Natural killer cell treated with Interleukin-12 subunit alpha and Interleukin-12 subunit beta and Interleukin-15 and Interleukin-18, amount 100 ng/mL, for 72 hours (primary cell): ENCODE results near the gene ST3GAL3. TPM values are rescaled to one million over a fixed set of nuclear protein-coding genes. Genes with fewer than 3 reads are reported as not detected.
A peak's percentile ranks its signal among the peaks of the same experiment; 100 is the strongest.

Experiments used
- ATAC-seq, 2 donors: fragments of 150-1000 bp; cut with Tn5 transposase in 1 of 2; sonication (Bioruptor Pico), chemical (Tn5 transposase) in 1 of 2; 2 replicates each; pipeline ENCODE4 v1.10.0; 2021
- DNase-seq: peaks from one replicate; pipeline ENCODE4 v3.0.0; 2022; ENCODE audit warnings: low spot score
- H3K27ac Mint-ChIP-seq, 2 donors: 1 replicate in 1 of 2; 2 replicates in 1 of 2; pipeline ENCODE4 v1.8.0; 2022; ENCODE audit warnings: mixed read lengths in 2 of 2, mild to moderate bottlenecking in 1 of 2, moderate library complexity in 1 of 2
- H3K27me3 Mint-ChIP-seq, 2 donors: 1 replicate in 1 of 2; 2 replicates in 1 of 2; pipeline ENCODE4 v1.8.0; 2022; ENCODE audit warnings: mixed read lengths in 2 of 2
- H3K36me3 Mint-ChIP-seq: one replicate; pipeline ENCODE4 v1.8.0; 2022; ENCODE audit warnings: mixed read lengths
- H3K4me1 Mint-ChIP-seq, 2 donors: 1 replicate in 1 of 2; 2 replicates in 1 of 2; pipeline ENCODE4 v1.8.0; 2022; ENCODE audit warnings: low read depth in 2 of 2, mixed read lengths in 2 of 2, mild to moderate bottlenecking in 1 of 2
- H3K4me3 Mint-ChIP-seq: one replicate; pipeline ENCODE4 v1.8.0; 2022; ENCODE audit warnings: mixed read lengths
- H3K9me3 Mint-ChIP-seq: 2 replicates; pipeline ENCODE4 v1.8.0; 2022; ENCODE audit warnings: mixed read lengths
- total RNA-seq, 2 donors: library from RNA; stranded (reverse); gene quantifications; one replicate each; pipeline ENCODE4 v1.2.3, GENCODE V29; 2022

ST3GAL3 gene
- total RNA-seq, 2 donors from 2014 or later = 20.7 to 49.4 TPM

DNA sequence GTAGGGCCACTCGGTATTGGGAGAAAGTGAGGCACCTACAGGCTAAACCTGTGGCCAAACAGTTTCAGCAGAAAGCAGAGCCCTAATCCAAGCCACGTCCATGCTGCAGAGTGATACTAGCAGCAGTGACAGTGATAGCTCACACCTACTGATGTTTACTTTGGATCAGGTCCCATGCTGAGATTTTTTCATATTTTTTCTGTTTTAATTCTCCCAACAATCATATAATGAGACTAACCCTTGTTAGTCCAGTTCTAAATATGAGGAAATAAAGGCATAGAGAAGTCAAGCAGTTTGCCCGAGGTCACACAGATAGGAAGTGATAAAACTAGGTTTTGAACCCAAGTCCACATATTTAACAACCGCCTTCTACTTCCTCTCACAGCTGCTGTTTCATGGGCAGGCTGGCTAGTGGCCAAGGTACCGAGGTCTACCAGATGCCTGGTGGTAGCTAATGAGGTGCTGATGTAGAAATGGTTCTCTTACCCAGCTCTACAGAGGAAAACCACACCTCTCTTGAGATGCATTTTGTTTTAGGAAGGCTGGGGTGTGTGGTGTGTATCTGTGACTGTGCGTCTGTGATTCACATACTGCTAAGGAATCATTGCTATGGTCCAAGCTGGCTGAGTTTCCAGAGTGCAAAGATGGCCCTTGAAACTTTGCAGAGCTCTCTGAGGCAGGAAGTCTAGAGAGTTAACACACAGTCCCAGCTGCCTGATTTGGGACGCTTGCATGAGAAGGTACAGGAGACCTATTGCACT lies 146.0 kb downstream of the ST3GAL3 start:
- no peak for DNase-seq
- H3K36me3 Mint-ChIP-seq = no peaks in the 10 kb centered on the region
- peak; percentile 80 to 86 for ATAC-seq
- H3K27ac Mint-ChIP-seq = peak overlapping the region; percentile 7 to 16
- peak overlapping the region; percentile 41 for H3K4me3 Mint-ChIP-seq
- peaks cover 35 to 36% of the 10 kb centered on the region in 2 donors for H3K4me1 Mint-ChIP-seq
- H3K9me3 Mint-ChIP-seq = no peaks in the 10 kb centered on the region
- H3K27me3 Mint-ChIP-seq = no peaks in the 10 kb centered on the region

DNA sequence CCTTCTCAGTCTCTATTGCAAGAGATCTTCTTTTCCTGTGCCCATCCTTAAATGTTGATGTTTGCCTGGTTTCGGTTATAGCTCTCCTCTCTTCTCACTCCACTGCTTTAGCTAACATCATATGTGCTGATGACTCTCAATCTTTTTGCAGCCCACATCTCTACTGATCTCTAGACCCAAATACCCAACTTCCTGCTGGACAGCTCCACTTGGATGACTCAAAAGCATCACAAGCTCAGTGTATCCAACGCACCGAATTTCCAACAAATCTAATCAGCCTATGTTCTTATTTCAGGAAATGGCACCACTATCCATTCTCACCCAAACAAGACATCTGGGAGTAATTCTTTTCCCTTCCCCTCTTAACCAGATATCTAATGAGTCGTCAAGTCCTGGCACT lies 147.1 kb downstream of the ST3GAL3 start:
- ATAC-seq (no peak), DNase-seq (no peak)
- no peaks in the 10 kb centered on the region for H3K27me3 Mint-ChIP-seq
- peak overlapping the region; percentile 0 to 7 for H3K27ac Mint-ChIP-seq
- H3K36me3 Mint-ChIP-seq = no peaks in the 10 kb centered on the region
- H3K9me3 Mint-ChIP-seq = no peaks in the 10 kb centered on the region
- H3K4me1 Mint-ChIP-seq = peaks cover 35 to 36% of the 10 kb centered on the region in 2 donors
- H3K4me3 Mint-ChIP-seq = peak overlapping the region; percentile 49

DNA sequence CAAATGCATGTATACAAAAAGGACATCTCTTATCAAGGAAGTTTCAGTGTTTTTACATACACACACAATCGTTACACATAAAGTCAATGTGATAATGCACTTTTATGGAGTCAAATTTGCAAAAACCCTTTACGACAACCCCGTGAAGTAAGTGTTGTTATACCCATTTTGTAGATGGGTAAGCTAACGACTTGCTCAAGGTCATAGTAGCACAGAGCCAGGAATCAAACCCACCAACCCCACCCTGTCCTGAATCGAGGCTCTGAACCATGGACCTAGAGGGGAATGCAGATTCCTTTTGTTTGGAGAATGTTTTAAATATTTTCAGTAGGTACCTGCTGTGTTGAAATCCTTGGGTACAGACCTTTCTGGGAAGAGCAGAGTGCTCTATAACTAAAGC lies 148.9 kb downstream of the ST3GAL3 start:
- H3K36me3 Mint-ChIP-seq = no peaks in the 10 kb centered on the region
- ATAC-seq (no peak), DNase-seq (no peak)
- no peaks in the 10 kb centered on the region for H3K27me3 Mint-ChIP-seq
- H3K27ac Mint-ChIP-seq = no peak overlapping the region
- no peaks in the 10 kb centered on the region for H3K9me3 Mint-ChIP-seq
- no peak overlapping the region for H3K4me3 Mint-ChIP-seq
- H3K4me1 Mint-ChIP-seq = peaks cover 31 to 32% of the 10 kb centered on the region in 2 donors

DNA sequence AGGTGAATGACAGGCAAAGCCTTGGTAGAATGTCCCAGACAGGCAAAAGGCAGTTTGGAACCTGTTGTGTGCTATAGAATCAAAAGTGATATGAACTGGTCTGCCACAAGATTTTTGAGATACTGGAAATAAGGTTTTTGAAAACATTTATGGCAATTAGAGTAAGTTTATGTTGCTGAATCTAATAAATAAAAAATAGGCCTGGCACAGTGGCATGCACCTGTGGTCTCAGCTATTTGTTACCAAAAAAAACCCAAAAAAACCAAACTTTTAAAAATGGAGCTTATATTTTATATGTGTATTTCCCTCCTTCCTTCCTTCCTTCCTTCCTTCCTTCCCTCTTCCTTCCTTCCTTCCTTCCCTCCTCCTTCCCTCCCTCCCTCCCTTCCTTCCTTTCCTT lies 149.8 kb downstream of the ST3GAL3 start:
- H3K27me3 Mint-ChIP-seq = no peaks in the 10 kb centered on the region
- peaks cover 27 to 28% of the 10 kb centered on the region in 2 donors for H3K4me1 Mint-ChIP-seq
- no peaks in the 10 kb centered on the region for H3K9me3 Mint-ChIP-seq
- H3K27ac Mint-ChIP-seq = no peak overlapping the region
- ATAC-seq (no peak), DNase-seq (no peak)
- H3K36me3 Mint-ChIP-seq = no peaks in the 10 kb centered on the region
- H3K4me3 Mint-ChIP-seq = no peak overlapping the region

DNA sequence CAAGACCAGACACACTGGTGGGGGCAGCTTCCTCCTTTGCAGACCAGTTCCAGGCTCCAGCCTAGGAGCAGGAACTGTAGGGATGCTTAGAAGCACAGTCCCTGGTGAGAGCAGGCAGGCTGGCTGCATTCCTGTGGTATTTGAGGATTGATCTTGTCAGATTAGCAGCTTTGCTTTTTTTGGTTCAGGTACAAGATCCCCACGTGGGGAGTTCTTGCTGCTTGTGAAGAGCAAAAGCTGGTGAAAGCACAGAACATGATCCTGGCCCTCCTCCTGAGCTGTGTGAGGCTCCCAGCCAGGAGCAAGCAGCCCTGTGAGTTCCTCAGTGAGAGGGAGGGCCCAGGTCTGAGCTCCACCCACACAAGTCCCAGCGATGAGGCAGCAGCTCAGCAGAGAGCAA lies 151.0 kb downstream of the ST3GAL3 start:
- Mint-ChIP-seq H3K4me1 (peaks cover 18 to 20% of the 10 kb centered on the region in 2 donors), H3K27me3 (no peaks in the 10 kb centered on the region), H3K36me3 (no peaks in the 10 kb centered on the region), H3K27ac (no peak overlapping the region), H3K4me3 (no peak overlapping the region), H3K9me3 (no peaks in the 10 kb centered on the region)
- DNase-seq = no peak
- no peak for ATAC-seq

DNA sequence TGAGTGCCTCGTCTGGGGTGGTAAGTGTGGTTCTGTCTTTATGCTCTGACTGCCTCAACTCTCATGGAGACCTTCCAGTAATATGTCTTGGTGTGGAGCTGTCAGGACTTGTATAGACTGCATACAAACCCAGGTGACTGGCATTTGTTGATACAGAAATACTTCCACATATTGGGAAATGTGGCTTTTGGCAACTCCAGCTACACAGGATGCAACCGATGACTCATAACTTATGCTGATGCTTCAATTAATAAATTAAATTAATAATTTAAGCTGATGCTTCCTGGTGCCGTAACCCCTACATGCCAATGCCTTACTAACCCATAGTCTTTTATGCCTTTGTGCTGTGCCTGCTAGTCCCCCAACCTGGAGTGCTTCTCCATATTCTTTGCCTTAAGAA lies 154.0 kb downstream of the ST3GAL3 start:
- Mint-ChIP-seq H3K27me3 (no peaks in the 10 kb centered on the region), H3K36me3 (no peaks in the 10 kb centered on the region), H3K4me3 (no peak overlapping the region), H3K4me1 (peaks cover 19 to 24% of the 10 kb centered on the region in 2 donors), H3K27ac (no peak overlapping the region), H3K9me3 (no peaks in the 10 kb centered on the region)
- no peak for DNase-seq
- no peak for ATAC-seq

DNA sequence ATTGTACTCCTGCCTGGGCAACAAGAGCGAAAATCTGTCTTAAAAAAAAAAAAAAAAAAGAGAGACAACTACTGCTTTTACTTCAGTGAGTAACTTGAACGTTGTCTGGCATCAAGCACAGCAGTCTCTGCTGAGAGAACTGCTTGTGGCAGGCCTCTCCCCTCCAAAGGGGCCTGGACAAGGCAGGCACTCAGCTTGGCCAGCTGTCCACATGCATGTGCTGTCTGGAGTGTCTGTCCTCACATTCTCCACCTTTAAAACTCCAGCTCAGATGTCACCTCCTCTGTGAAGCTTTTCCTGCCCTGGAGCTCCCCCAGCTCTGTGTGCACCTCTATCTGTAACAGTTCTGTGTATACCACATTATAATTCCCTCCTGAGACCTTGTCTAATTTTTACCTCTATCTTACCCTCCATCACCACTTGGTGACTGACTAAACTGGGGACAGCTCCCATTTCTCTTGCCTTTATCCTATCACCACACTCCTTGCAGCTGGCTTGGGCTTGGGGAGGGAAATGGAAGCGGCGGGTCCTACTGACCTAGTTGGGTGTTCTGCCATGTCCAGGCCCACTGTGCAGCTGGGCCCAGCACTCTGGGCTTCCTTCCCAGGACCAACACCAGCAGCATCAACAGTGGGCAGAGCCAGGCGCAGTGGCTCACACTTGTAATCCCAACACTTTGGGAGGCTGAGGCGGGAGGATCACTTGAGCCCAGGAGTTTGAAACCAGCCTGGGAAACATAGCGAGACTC lies 154.8 kb downstream of the ST3GAL3 start:
- Mint-ChIP-seq H3K27me3 (no peaks in the 10 kb centered on the region), H3K9me3 (no peaks in the 10 kb centered on the region), H3K4me1 (peaks cover 21 to 30% of the 10 kb centered on the region in 2 donors), H3K36me3 (no peaks in the 10 kb centered on the region), H3K27ac (no peak overlapping the region), H3K4me3 (no peak overlapping the region)
- DNase-seq (no peak), ATAC-seq (no peak)

DNA sequence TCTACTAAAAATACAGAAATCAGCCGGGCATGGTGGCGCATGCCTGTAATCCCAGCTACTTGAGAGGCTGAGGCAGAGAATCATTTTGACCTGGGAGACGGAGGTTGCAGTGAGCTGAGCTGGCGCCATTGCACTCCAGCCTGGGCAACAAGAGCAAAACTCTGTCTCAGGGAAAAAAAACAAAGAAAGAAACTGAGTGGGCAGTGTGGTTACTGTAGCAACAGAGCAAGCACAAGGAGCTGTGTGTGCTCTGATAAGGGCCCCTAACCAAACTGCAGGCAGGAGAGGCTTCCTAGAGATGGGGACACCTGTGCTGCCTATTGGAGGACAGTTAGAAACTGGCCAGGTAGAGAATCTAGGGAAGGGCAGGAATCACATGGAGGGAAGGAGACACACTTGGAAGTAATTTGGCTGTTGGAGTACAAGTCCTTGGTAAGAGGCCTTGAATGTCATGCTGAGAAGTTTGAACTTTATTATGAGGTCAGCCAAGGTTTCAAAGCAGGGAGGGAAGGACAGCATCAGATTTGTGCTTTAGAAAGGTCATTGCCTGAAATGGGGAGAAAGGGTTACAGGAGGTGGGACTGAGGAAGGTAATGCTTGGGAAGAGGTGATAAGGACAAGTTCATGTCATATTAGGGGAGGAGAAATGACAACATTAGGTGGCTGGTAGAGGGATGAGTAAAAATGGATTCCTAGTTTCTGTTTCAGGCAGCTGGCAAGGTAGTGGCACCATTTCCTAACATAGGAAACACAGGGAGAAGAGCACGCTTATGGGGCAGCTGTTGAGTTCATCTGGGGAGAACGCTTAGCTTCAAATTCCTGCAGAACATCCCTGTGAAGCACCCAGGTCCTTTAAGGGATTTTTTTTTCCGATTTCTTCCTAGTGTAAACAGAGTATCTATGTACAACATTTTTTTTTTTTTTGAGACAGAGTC lies 157.0 kb downstream of the ST3GAL3 start:
- Mint-ChIP-seq H3K4me3 (peak overlapping the region; percentile 70), H3K9me3 (no peaks in the 10 kb centered on the region), H3K27me3 (no peaks in the 10 kb centered on the region), H3K27ac (peak overlapping the region; percentile 62 to 90), H3K4me1 (peaks cover 28 to 36% of the 10 kb centered on the region in 2 donors), H3K36me3 (no peaks in the 10 kb centered on the region)
- DNase-seq = no peak
- ATAC-seq = no peak

DNA sequence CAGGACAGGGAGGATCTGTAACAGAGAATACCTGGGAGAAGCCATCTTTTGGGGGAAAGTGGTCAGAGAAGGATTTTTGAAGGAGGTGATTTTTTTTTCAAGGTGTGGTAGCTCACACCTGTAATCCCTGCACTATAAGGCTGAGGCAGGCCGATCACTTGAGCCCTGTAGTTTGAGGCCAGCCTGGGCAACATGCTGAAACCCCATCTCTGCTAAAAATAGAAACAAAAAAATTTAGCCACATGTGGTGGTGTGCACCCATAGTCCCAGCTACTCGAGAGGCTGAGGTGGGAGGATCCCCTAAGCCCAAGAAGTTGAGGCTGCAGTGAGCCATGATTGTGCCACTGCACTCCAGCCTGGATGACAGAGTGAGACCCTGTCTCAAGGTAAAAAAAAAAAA lies 158.9 kb downstream of the ST3GAL3 start:
- Mint-ChIP-seq H3K27me3 (no peaks in the 10 kb centered on the region), H3K36me3 (no peaks in the 10 kb centered on the region), H3K4me1 (peaks cover 28 to 46% of the 10 kb centered on the region in 2 donors), H3K9me3 (no peaks in the 10 kb centered on the region), H3K4me3 (peak overlapping the region; percentile 70), H3K27ac (peak overlapping the region; percentile 62 to 90)
- ATAC-seq = no peak
- DNase-seq = no peak

DNA sequence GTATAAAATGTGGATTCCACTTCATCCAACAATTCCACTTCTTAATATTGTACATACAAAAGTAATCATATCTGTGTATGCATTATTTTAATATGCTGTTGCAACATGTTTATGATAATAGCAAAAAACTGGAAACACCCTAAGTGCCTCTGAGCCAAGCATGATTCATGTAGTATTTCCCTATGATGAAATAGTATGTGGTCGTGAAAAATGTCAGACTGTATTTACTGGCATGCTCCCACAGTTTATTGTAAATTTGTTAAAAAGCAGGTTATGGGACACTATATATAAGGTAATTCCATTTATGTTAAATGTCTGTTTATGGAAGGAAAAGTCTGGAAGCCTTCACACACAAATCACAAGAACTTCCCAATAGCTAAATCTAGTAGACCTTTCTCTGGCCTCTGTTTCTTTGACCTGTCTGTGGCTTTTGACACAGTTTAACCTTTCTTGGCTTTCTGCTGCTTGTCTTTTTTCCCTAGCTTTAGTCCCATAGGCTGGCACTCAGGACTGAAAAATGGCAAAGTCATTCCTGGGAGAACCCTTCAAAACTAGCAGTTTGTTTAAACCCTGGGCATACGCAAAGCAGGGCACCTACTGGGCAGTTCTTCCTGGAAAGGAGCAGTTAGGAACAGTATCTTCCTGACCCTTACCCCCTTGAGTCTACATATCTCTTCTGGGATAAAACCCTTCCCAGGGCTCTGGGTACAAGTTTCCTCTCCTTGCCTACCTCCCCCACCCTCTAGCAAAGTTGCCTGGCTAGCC lies 160.8 kb downstream of the ST3GAL3 start:
- peak overlapping the region; percentile 62 to 90 for H3K27ac Mint-ChIP-seq
- no peaks in the 10 kb centered on the region for H3K9me3 Mint-ChIP-seq
- H3K27me3 Mint-ChIP-seq = no peaks in the 10 kb centered on the region
- H3K4me3 Mint-ChIP-seq = peak overlapping the region; percentile 11
- H3K36me3 Mint-ChIP-seq = no peaks in the 10 kb centered on the region
- no peak for DNase-seq
- peak; percentile 36 to 76 for ATAC-seq
- H3K4me1 Mint-ChIP-seq = peaks cover 28 to 47% of the 10 kb centered on the region in 2 donors

DNA sequence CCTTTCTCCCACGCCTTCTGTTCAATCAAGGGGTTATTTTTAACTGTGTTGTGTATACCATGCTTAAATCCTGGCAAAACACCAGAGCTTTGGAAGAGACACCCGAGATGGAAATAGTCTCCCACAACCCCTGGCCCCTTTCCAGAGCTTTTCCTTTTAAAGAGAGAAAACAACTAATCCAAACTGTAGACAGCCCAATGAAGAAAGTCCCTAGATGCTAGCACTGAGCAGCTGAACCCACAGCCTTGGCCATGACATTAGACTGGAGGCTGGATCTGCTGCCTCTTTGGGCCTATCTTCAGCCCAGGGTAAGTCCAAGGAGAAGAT lies 161.4 kb downstream of the ST3GAL3 start:
- peak overlapping the region; percentile 11 for H3K4me3 Mint-ChIP-seq
- H3K27me3 Mint-ChIP-seq = no peaks in the 10 kb centered on the region
- H3K4me1 Mint-ChIP-seq = peaks cover 28 to 43% of the 10 kb centered on the region in 2 donors
- H3K27ac Mint-ChIP-seq = peak overlapping the region; percentile 62 to 90
- no peak for DNase-seq
- no peak for ATAC-seq
- no peaks in the 10 kb centered on the region for H3K9me3 Mint-ChIP-seq
- no peaks in the 10 kb centered on the region for H3K36me3 Mint-ChIP-seq

DNA sequence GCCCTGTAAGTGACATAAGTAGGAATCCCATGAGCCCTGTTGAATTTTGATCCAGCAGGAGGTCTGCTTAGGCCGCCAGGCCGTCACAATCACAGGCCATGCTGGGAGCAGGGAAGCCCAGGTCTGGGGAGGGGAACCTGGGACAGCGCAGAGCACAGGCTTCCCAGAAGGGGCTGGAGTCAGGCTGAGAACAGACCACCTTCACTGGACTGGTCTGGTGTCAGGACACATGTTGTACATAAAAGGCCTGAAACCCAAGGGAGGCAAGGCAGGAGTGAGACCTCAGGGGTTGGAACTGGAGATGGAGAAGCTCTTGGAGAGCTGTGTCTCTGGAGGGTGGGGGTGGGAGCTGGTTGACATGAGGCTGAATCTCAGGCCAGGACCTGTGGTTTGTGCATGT lies 163.0 kb downstream of the ST3GAL3 start:
- peaks cover 16 to 35% of the 10 kb centered on the region in 2 donors for H3K4me1 Mint-ChIP-seq
- no peak for DNase-seq
- no peak for ATAC-seq

More for the DNA sequence above, 163.0 kb downstream of the ST3GAL3 start:
- Mint-ChIP-seq H3K27me3 (no peaks in the 10 kb centered on the region), H3K9me3 (no peaks in the 10 kb centered on the region), H3K27ac (peak overlapping the region in 1 of 2 donors; percentile 62), H3K4me3 (no peak overlapping the region), H3K36me3 (no peaks in the 10 kb centered on the region)
